Ectodermal cell (in vitro differentiated cells): Measurements from ENCODE around the gene ACSM2B.
"Not testable (repeated sequence)": the region's sequence is repeated elsewhere in the genome, so short reads cannot be mapped to it uniquely, and the experiment has no call there.

ENCODE experiments used
- H3K27ac ChIP-seq: 2 replicates; pipeline ENCODE4 v1.7.0; 2013; ENCODE audit warnings: mild to moderate bottlenecking, low read depth, low read length; ENCODE audit not compliant: insufficient read depth, poor library complexity, severe bottlenecking
- H3K27me3 ChIP-seq: 2 replicates; pipeline ENCODE4 v1.7.0; 2013; ENCODE audit warnings: mild to moderate bottlenecking, low read length; ENCODE audit not compliant: insufficient read depth, control insufficient read depth, poor library complexity, severe bottlenecking
- H3K36me3 ChIP-seq: one replicate; pipeline ENCODE4 v1.7.0; 2013; ENCODE audit warnings: low read length; ENCODE audit not compliant: control insufficient read depth, insufficient read depth
- H3K4me1 ChIP-seq: one replicate; pipeline ENCODE4 v1.7.0; 2013; ENCODE audit warnings: low read length; ENCODE audit not compliant: control insufficient read depth, insufficient read depth
- H3K4me3 ChIP-seq: 2 replicates; pipeline ENCODE4 v1.7.0; 2013; ENCODE audit warnings: low read depth, low read length, control low read depth; ENCODE audit not compliant: insufficient read depth
- H3K9me3 ChIP-seq: 2 replicates; pipeline ENCODE4 v1.7.0; 2013; ENCODE audit warnings: mild to moderate bottlenecking, low read length, moderate library complexity; ENCODE audit not compliant: control insufficient read depth
- WGBS, 2 experiments: methylation state at CpG; one replicate each; pipeline ENCODE4 v1.1.7; 2013; ENCODE audit warnings: missing lambda C conversion rate in 2 of 2; 5-methylcytosine and 5-hydroxymethylcytosine counted together

Gene ACSM2B

DNA sequence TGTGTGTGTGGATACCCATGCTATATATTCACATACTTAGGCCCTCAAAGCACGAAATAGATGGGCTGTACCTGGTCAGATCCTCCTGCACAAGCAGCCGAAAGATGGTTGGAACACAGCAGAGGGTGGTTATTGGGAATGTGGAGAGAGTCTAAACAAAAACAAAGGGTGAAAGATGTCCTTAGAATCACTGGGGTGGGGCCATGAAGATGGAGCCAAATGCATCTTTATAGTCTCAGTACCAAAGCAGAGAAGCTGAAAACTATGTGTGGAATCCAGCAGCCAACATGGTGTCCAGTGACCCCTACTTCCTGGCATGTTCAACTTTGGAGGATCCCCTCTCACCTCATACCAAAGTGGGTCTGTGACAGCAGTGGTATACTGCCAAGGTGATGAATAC is 19.5 kb upstream of the ACSM2B start:
- not testable (repeated sequence) for H3K27ac ChIP-seq, H3K4me3 ChIP-seq, H3K36me3 ChIP-seq, H3K27me3 ChIP-seq, H3K9me3 ChIP-seq, H3K4me1 ChIP-seq
- WGBS, 2 experiments, result 78 to 81% methylated on average over 2 of the region's 2 CpGs

- not testable (repeated sequence) for H3K4me3 ChIP-seq, H3K36me3 ChIP-seq, H3K27ac ChIP-seq, H3K9me3 ChIP-seq, H3K4me1 ChIP-seq, H3K27me3 ChIP-seq
- WGBS, 2 experiments, result 87 to 92% methylated on average over 2 of the region's 2 CpGs
These were observed 18.9 kb upstream of the ACSM2B start for GRCh38 chr16:20595068-20595467.

DNA sequence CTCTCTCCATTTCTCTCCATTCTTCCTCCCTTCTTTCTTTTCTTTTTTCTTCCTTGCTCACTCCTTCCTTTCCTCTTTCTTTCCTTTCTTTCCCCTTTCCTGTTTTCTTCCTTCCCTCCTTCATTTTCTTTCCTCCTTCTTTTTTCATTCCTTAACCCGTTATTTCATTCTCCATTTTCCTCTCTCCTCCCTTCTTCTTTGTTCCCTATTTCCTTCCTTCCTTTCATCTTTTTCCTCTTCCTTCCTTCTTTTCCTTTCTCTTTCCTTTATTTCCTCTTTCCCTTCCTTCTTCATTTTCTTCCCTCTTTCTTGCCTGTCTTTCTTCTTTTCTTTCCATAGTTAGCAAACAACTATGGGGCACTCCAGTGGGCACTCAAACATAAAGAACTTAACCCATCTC is 16.6 kb upstream of the ACSM2B start:
- not testable (repeated sequence) for H3K4me1 ChIP-seq, H3K27me3 ChIP-seq, H3K36me3 ChIP-seq, H3K4me3 ChIP-seq, H3K9me3 ChIP-seq, H3K27ac ChIP-seq
- 81 to 88% methylated on average over 1 of the region's 1 CpG for WGBS, 2 experiments

GRCh38 chr16:20589486-20589885 is 13.3 kb upstream of the ACSM2B start:
- not testable (repeated sequence) for H3K36me3 ChIP-seq, H3K4me1 ChIP-seq, H3K27me3 ChIP-seq, H3K9me3 ChIP-seq, H3K27ac ChIP-seq, H3K4me3 ChIP-seq
- WGBS, 2 experiments, result 94% methylated on average over 5 to 6 of the region's 6 CpGs

DNA sequence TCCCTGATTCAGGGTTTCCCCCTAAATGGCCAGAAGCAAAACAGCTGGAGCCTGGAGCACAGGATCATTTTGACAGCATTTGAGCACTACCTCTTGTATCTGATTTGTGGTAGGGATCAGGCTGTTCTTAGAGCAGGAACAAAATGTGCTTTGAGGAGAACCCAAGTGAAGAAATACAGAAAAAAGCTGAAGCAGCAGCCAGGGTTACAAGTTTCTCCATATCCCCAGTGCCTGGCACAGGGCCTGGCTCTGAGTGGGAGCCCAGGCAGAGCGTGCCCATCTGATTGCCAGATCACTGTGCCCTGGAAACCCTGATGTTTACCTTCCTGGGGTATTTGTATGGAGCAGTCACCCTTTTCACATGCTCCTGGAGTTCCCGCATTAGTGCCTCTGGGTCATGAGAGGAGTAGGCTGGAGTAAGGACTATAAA is 11.5 kb upstream of the ACSM2B start:
- H3K27me3 ChIP-seq, H3K4me3 ChIP-seq, H3K4me1 ChIP-seq, H3K9me3 ChIP-seq, H3K36me3 ChIP-seq, H3K27ac ChIP-seq: not testable (repeated sequence)
- WGBS, 2 experiments, result 86 to 100% methylated on average over 1 to 2 of the region's 2 CpGs

- H3K9me3 ChIP-seq, H3K36me3 ChIP-seq, H3K27ac ChIP-seq, H3K4me1 ChIP-seq, H3K4me3 ChIP-seq, H3K27me3 ChIP-seq: not testable (repeated sequence)
- WGBS, 2 experiments, result 86 to 100% methylated on average over 1 of the region's 1 CpG
These were observed 10.5 kb upstream of the ACSM2B start for GRCh38 chr16:20586716-20587115.

DNA sequence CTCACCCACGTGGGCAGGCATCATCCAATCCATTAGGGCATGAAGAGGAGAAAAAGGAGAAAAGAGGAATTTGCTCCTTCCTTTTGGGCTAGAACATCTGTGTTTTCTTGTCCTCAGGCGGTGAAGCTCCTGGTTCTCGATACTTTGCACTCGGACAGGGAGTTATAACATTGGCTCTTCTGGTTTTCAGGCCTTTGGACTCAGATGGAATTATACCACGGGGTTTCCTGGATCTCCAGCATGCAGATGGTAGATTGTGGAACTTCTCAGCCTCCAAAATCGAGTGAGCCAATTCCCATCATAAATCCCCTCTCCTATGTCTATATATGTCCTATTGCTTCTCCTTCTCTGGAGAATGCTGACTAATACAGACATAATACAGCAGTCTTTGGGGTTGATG is 9.9 kb upstream of the ACSM2B start:
- not testable (repeated sequence) for H3K27ac ChIP-seq, H3K4me1 ChIP-seq, H3K9me3 ChIP-seq, H3K4me3 ChIP-seq, H3K27me3 ChIP-seq, H3K36me3 ChIP-seq
- 92 to 94% methylated on average over 5 of the region's 6 CpGs for WGBS, 2 experiments

- not testable (repeated sequence) for H3K27me3 ChIP-seq, H3K9me3 ChIP-seq, H3K4me1 ChIP-seq, H3K27ac ChIP-seq, H3K36me3 ChIP-seq, H3K4me3 ChIP-seq
- WGBS, 2 experiments, result no CpG with 5 or more reads among the region's 3 CpGs
These were observed 4.5 kb upstream of the ACSM2B start for GRCh38 chr16:20580487-20581259.

DNA sequence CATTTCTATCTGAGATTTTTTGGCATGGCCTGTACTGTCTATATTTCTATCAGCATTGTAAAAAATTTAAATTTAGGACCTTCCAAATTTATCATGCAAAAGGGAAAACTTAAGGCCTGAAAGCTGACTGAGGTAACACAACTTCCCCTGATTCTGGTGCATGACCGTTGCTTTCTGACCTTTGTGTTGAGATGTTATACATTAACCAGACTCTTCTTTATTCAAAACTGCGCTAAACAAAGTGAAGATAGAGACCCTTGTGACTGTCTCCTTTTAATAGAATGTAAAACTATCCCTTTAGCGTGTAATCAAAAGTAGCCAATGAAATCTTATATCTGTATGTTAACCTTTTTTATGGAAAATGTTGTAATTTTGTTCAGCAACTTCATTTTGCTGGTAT is 1.9 kb upstream of the ACSM2B start:
- not testable (repeated sequence) for H3K27ac ChIP-seq, H3K9me3 ChIP-seq, H3K4me3 ChIP-seq, H3K36me3 ChIP-seq, H3K4me1 ChIP-seq, H3K27me3 ChIP-seq
- 100% methylated on average over 1 to 2 of the region's 3 CpGs for WGBS, 2 experiments

GRCh38 chr16:20569117-20569651 is 7.0 kb downstream of the ACSM2B start:
- not testable (repeated sequence) for H3K27ac ChIP-seq, H3K36me3 ChIP-seq, H3K4me3 ChIP-seq, H3K27me3 ChIP-seq, H3K4me1 ChIP-seq, H3K9me3 ChIP-seq
- 76 to 92% methylated on average over 2 of the region's 2 CpGs for WGBS, 2 experiments

DNA sequence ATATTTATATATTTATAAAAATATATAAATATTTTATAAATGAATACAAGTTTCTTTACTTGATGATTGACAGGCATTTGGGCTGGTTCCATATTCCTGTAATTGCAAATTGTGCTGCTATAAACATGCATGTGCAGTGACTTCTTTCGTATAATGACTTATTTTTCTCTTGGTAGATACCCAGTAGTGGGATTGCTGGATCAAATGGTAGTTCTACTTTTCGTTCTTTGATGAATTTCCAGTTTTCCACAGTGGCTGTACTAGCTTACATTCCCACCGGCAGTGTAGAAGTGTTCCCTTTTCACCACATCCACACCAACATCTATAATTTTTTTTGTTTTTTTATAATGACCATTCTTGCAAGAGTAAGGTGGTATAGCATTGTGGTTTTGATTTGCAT is 7.8 kb downstream of the ACSM2B start:
- no peaks in the 10 kb centered on the region for H3K27me3 ChIP-seq
- H3K27ac ChIP-seq, result no peak overlapping the region
- no peak overlapping the region for H3K4me3 ChIP-seq
- 83 to 88% methylated on average over 2 to 3 of the region's 3 CpGs for WGBS, 2 experiments
- no peaks in the 10 kb centered on the region for H3K4me1 ChIP-seq
- no peaks in the 10 kb centered on the region for H3K9me3 ChIP-seq
- H3K36me3 ChIP-seq, result no peaks in the 10 kb centered on the region
